Heart left ventricle (tissue), 16 donors: ENCODE data around the gene IL2RA. TPM values are rescaled to one million over a fixed set of nuclear protein-coding genes. Genes with fewer than 3 reads are reported as not detected.
"Not testable (repeated sequence)": the region's sequence is repeated elsewhere in the genome, so short reads cannot be mapped to it uniquely, and the experiment has no call there.

Experiments
- ATAC-seq, 4 donors: fragments of 200-7000 bp; cut with Tn5 transposase; one replicate each; pipeline ENCODE4 v1.9.1; 2020 to 2022; ENCODE audit warnings: moderate library complexity in 4 of 4, mild to moderate bottlenecking in 3 of 4, moderate number of reproducible peaks in 1 of 4
- DNase-seq, 5 donors: peaks; one replicate each; pipeline ENCODE4 v3.0.0-alpha.2; 2020
- H3K27ac ChIP-seq, 12 donors: fragments of 200-600 bp; sonication (generic) in 4 of 12; one replicate each; pipeline versions ENCODE4 v1.5.0 to v1.8.0; 2016 to 2022; ENCODE audit warnings: mild to moderate bottlenecking in 2 of 12
- H3K27me3 ChIP-seq, 9 donors: fragments of 200-600 bp; sonication (generic) in 2 of 9; one replicate each; pipeline versions ENCODE4 v1.5.1 to v1.8.0; 2016 to 2022; ENCODE audit warnings: mild to moderate bottlenecking in 3 of 9
- H3K36me3 ChIP-seq, 9 donors: fragments of 200-600 bp; sonication (generic) in 2 of 9; one replicate each; pipeline versions ENCODE4 v1.5.0 to v1.8.0; 2018 to 2022; ENCODE audit warnings: mild to moderate bottlenecking in 2 of 9
- H3K4me1 ChIP-seq, 12 donors: fragments of 200-600 bp; sonication (generic) in 4 of 12; one replicate each; pipeline versions ENCODE4 v1.5.0 to v1.8.0; 2016 to 2022; ENCODE audit warnings: mild to moderate bottlenecking in 3 of 12
- H3K4me3 ChIP-seq, 12 donors: fragments of 200-600 bp; sonication (generic) in 4 of 12; one replicate each; pipeline versions ENCODE4 v1.5.0 to v1.8.0; 2017 to 2022; ENCODE audit warnings: mild to moderate bottlenecking in 9 of 12, moderate library complexity in 4 of 12
- H3K9me3 ChIP-seq, 12 donors: fragments of 200-600 bp; sonication (generic) in 4 of 12; one replicate each; pipeline versions ENCODE4 v1.5.0 to v1.8.0; 2016 to 2022; ENCODE audit warnings: mild to moderate bottlenecking in 1 of 12
- POLR2A ChIP-seq, 2 donors: fragments of 450-650 bp; IDR thresholded peaks; one replicate each; pipeline ENCODE4 v1.6.1; 2017; ENCODE audit warnings: antibody characterized with exemption in 2 of 2, mild to moderate bottlenecking in 2 of 2, moderate library complexity in 2 of 2
- WGBS, 4 donors: extraction: QIAGEN DNeasy Blood & Tissue Kit in 2 of 4; methylation state at CpG; one replicate each; pipeline versions ENCODE4 v1.1.5 to v1.1.7; 2013 to 2018; 5-methylcytosine and 5-hydroxymethylcytosine counted together
- intact Hi-C, 10 donors: fragments of 100-400 bp; cut with DNase I; formaldehyde crosslinking; loops; one replicate each; pipeline versions ENCODE4 v1.11.1 to v1.14.2; 2022
- polyA plus RNA-seq, 2 donors: library from polyadenylated mRNA; stranded (reverse); fragments of 200-250 nt; gene quantifications; one replicate each; pipeline ENCODE4 v1.2.3, GENCODE V29; 2013
- total RNA-seq, 9 donors: library from RNA; depleted of rRNA in 2 of 9; stranded (reverse); fragments of >200 nt in 2 of 9; fragmentation: NEBNext Ultra II Directional in 3 of 9; extraction: Animal tissue kit (Norgen Biotek cat#: 25700) in 3 of 9; gene quantifications; one replicate each; pipeline versions ENCODE4 v1.1.0 to v1.2.4, GENCODE V29; 2016 to 2023
- TF ChIP-seq, protein P1 (sequence below), 12 donors: fragments of 200-600 bp; sonication (generic) in 4 of 12; IDR thresholded peaks; one replicate each; pipeline versions ENCODE4 v1.5.0 to v1.8.0; 2018 to 2022; ENCODE audit warnings: antibody characterized with exemption in 12 of 12, mild to moderate bottlenecking in 5 of 12
- donor health status: ischemic (EF 13 %, LVEDD 7.1; RV severe dilation, severe dysfunction).
- donor health status: healthy with polysubstance abuse.
- donor health status: DM: no; HTN: yes; CAD: no.
- donor health status: DM: no; HTN: no; CAD: no.
- donor health status: ischemic (EF 25% LVEDD 6.9; RV normal size, moderate dysfunction).
- donor health status: ischemic (EF 25% LVEDD 5.7; RV mildly dilated, moderate dysfunction).
- donor health status: healthy.
- donor health status: DM: yes; HTN: yes; CAD: no.
- donor health status: ischemic (EF 35%, LVEDD 5.7; RV mildly dilated, moderate dysfunction).
- donor health status: nonischemic (EF 11% LVEDD 7.7; RV severe dilation, severe dysfunction).
- donor health status: DM: yes; HTN: yes; CAD: no.
- donor health status: PGD.
- donor health status: ischemic (EF 29% LVEDD 5.4; RV normal size, mild dysfunction).
- donor health status: nonischemic (EF 23%, LVEDD 6.1; RV moderate dilation, normal function).

The IL2RA gene
- total and polyA plus RNA-seq, 11 donors, result 0.11 to 11.1 (median 0.90) TPM; not detected in 1

DNA sequence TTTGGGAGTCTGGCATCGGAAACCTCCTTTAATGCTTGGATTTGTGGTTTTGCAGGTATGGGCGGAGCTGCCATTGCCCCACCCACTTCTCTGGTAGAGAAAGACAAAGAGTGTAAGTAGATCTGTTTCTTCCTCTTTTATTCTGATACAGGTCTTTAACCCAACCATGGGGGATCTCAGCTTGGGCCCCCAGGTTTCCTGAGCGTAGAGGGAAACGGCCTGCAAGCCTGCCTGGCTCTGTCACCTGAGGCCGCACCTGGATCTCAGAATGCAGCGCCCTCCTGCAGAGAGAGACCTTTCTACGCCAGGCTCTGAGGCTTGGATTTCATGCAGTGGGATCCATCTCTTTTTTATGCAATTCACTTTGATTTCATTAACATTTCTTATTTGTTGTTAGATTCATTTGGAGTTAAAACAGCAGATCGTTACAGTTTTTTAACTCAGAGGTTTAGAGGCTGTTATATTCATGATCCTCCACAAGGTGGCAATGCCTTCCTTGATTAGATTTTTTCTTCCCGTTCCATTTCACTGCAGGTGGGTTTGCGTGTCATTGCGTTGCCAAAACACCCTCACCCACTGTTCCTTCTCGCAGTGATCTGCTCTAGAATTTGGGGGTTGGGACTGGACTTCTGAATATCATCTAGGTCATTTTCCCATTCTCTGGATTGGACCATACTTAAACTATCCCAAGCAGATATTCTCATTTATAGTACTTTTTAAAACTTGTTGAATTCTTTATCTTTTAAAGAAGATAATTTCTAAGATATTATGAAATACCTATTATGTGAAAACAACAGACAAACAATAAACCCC is 46.7 kb upstream of the IL2RA start:
- TF ChIP-seq, protein P1, sequence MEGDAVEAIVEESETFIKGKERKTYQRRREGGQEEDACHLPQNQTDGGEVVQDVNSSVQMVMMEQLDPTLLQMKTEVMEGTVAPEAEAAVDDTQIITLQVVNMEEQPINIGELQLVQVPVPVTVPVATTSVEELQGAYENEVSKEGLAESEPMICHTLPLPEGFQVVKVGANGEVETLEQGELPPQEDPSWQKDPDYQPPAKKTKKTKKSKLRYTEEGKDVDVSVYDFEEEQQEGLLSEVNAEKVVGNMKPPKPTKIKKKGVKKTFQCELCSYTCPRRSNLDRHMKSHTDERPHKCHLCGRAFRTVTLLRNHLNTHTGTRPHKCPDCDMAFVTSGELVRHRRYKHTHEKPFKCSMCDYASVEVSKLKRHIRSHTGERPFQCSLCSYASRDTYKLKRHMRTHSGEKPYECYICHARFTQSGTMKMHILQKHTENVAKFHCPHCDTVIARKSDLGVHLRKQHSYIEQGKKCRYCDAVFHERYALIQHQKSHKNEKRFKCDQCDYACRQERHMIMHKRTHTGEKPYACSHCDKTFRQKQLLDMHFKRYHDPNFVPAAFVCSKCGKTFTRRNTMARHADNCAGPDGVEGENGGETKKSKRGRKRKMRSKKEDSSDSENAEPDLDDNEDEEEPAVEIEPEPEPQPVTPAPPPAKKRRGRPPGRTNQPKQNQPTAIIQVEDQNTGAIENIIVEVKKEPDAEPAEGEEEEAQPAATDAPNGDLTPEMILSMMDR (IDR thresholded peaks at IDR 0.05), result peak; percentile 58 to 81 (median 74)
- TF ChIP-seq POLR2A (IDR thresholded peaks at IDR 0.05), result no peak
- ATAC-seq, result peak in 2 of 4 donors; percentile 29 to 45
- Histone ChIP-seq H3K4me3 (no peak overlapping the region), H3K9me3 (no peaks in the 10 kb centered on the region), H3K27me3 (no peaks in the 10 kb centered on the region), H3K36me3 (peaks cover 0 to 100% (median 94%) of the 10 kb centered on the region in 9 donors), H3K4me1 (peaks cover 0 to 24% (median 0%) of the 10 kb centered on the region in 12 donors), H3K27ac (no peak overlapping the region)
- DNase-seq, result no peak
- WGBS, 4 donors, result 43 to 49% (median 45%) methylated on average over 12 of the region's 12 CpGs
- intact Hi-C loops, result loop anchor here in 9 of 10 donors (1.0 to 10.0 kb wide), 12 partner anchors 36 to 294 kb away; partner anchors contain the start of gene PFKFB3 (in 5 of the 9)

DNA sequence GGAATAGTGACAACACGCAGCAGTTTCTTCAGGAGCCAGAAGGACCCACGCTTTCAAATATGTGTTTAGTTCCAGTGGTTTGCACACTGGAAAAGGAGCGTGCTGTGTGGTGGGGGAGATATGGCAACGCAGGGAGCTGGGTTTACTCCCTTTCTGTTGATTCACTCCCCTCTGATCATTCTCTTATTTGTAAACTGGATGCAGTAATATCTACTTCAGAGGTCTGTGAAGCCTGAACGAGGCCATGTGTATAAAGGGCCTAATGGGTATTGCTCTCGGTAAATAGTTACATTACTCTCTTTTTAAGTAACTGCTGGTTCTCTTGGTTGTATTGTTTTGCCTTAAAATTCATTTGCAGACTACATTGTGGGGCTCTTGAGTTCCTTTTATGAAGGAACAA is 45.9 kb upstream of the IL2RA start:
- no peak for ATAC-seq
- Histone ChIP-seq H3K27me3 (no peaks in the 10 kb centered on the region), H3K36me3 (peaks cover 0 to 100% (median 94%) of the 10 kb centered on the region in 9 donors), H3K4me3 (no peak overlapping the region), H3K27ac (no peak overlapping the region), H3K9me3 (no peaks in the 10 kb centered on the region), H3K4me1 (peaks cover 0 to 24% (median 0%) of the 10 kb centered on the region in 12 donors)
- no peak for DNase-seq
- 71 to 83% (median 77%) methylated on average over 6 of the region's 6 CpGs for WGBS, 4 donors
- TF ChIP-seq, protein P1 (IDR thresholded peaks at IDR 0.05), result no peak
- no peak for TF ChIP-seq POLR2A (IDR thresholded peaks at IDR 0.05)
- intact Hi-C loops, result loop anchor here in 9 of 10 donors (2.0 to 10.0 kb wide), 10 partner anchors 37 to 295 kb away; partner anchors contain the start of gene PFKFB3 (in 5 of the 9)

DNA sequence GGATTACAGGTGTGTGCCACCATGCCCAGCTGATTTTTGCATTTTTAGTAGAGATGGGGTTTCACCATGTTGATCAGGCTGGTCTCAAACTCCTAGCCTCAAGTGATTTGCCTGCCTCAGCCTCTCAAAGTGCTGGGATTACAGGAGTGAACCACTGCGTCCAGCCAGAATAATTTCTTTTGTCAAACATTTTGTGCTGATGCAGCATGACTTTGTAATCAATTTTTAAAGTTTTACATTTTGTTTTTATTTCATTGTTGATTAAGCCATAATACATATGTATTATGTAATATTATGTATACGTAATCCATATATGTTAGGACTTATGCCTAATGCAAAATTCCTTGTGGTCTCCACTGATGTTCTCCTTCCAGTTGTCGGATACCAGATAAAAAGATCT is 45.4 kb upstream of the IL2RA start:
- H3K9me3 ChIP-seq, H3K27ac ChIP-seq, ATAC-seq, DNase-seq, H3K4me3 ChIP-seq, H3K27me3 ChIP-seq: not testable (repeated sequence)
- Histone ChIP-seq H3K4me1 (peaks cover 0 to 22% (median 0%) of the 10 kb centered on the region in 12 donors), H3K36me3 (peaks cover 0 to 100% (median 94%) of the 10 kb centered on the region in 9 donors)
- intact Hi-C loops, result loop anchor here in 9 of 10 donors (2.0 to 10.0 kb wide), 10 partner anchors 37 to 295 kb away; partner anchors contain the start of gene PFKFB3 (in 5 of the 9)
- WGBS, 4 donors, result 75 to 93% (median 88%) methylated on average over 3 of the region's 3 CpGs

DNA sequence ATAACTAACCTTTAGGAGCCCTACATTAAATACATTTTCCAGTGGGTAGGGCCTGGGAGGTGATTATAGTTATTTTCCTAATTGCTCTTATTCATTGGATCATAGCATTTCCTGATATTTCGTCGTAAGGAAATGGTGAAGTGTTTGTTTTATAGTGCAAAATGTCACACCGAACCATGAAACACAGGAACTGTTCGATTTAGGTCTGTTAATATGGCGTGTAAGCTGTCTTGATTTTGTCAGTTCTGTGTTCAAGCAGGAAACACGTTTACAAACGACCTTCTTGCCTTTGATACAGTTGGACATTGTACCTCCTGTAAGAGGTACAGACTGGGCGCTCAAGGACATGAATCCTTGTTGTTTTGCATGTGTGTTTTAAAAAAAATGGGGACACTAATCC is 41.4 kb upstream of the IL2RA start:
- no peaks in the 10 kb centered on the region for H3K9me3 ChIP-seq
- DNase-seq (no peak), ATAC-seq (peak in 1 of 4 donors; percentile 49)
- no peak overlapping the region for H3K4me3 ChIP-seq
- H3K36me3 ChIP-seq, result peaks cover 0 to 100% (median 92%) of the 10 kb centered on the region in 9 donors
- peak overlapping the region in 1 of 12 donors; percentile 10 for H3K27ac ChIP-seq
- intact Hi-C loops, result loop anchor here in 1 of 10 donors (10.0 kb wide), 1 partner anchor 101 kb away; the partner anchor contains the start of gene PFKFB3
- peaks cover 0 to 9% (median 0%) of the 10 kb centered on the region in 12 donors for H3K4me1 ChIP-seq
- TF ChIP-seq, protein P1 (IDR thresholded peaks at IDR 0.05), result no peak
- TF ChIP-seq POLR2A (IDR thresholded peaks at IDR 0.05), result no peak
- 56 to 66% (median 64%) methylated on average over 8 of the region's 8 CpGs for WGBS, 4 donors
- H3K27me3 ChIP-seq, result no peaks in the 10 kb centered on the region
